ENCODE measurements around the gene NPY2R.

The NPY2R gene

DNA sequence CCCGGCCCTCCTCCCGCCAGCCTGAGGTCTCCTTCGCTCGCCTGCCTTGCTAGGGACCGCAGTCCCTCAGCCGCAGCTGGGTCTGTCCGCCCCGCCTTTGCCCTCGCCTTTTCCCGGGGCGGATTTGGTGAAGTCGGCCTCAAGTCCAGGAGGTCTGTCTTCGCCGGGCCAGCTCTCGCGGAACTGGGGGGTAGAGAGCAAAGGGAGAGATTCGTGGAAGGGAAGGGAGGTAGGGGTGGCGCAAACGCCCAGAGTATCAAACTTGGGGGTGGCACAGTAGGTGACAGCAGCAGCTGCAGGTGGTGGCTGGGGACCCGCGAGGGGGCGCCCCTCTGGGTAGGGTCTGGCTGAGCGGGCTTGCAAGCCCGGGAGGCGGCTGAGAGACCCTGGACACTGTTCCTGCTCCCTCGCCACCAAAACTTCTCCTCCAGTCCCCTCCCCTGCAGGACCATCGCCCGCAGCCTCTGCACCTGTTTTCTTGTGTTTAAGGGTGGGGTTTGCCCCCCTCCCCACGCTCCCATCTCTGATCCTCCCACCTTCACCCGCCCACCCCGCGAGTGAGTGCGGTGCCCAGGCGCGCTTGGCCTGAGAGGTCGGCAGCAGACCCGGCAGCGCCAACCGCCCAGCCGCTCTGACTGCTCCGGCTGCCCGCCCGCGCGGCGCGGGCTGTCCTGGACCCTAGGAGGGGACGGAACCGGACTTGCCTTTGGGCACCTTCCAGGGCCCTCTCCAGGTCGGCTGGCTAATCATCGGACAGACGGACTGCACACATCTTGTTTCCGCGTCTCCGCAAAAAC lies at the start of gene NPY2R:
Gene NPY2R (plus strand): TSS at position 379 of the 797 bp plus-strand sequence. CDS start 5,304 bp downstream, outside the sequence.
- no peak for DNase-seq (ENCODE audit: low read depth in 2 of 2)

- no peak for DNase-seq (ENCODE audit: low read depth in 2 of 2)
Observed at GRCh38 chr4:155161357-155161756, 47.1 kb upstream of the NPY2R start.

DNA sequence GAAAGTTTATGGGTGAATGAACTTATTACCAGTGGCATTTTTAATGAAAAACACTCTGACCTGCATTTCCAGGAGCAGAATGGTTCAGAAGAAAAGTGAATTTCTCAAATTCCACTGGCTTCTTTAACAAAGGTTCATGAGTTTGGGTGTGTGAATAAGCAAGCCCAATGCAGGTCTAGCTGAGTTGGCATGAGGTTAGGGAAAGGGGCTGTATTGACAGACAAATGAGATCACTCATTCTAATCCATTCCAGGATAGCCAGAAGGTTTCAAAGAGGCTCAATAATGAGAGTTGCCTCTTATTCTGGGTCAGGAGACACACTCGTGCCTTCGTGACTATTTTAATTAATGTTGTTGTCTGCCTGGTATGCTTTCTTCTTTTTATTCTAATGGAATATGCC lies 43.7 kb upstream of the NPY2R start:
- DNase-seq (ENCODE audit: low read depth in 2 of 2), result no peak

DNA sequence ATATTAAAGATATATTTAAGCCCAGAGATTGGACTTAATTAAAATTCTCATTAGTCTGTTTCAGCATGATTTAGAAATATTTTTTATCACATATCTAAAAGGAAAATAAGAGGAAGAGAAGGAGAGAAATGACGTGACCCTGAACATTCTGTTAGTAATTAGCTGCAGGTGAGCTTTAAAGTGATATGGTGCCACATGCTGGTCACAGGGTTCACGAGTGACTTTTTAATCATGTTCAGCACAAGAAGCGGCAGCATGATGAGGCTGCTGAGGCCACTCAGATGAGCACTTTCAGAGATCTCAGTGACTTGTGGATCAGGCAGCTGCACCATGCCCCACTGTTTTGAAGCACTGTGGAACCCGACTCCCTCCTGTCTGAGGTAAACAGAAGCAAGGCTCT lies 37.9 kb upstream of the NPY2R start:
- DNase-seq (ENCODE audit: low read depth in 2 of 2), result no peak

GRCh38 chr4:155173371-155173770 lies 35.1 kb upstream of the NPY2R start:
- no peak for DNase-seq (ENCODE audit: low read depth in 2 of 2)

GRCh38 chr4:155174668-155175067 lies 33.8 kb upstream of the NPY2R start:
- no peak for DNase-seq (ENCODE audit: low read depth in 2 of 2)

GRCh38 chr4:155179216-155179615 lies 29.2 kb upstream of the NPY2R start:
- DNase-seq (ENCODE audit: low read depth in 2 of 2), result no peak

GRCh38 chr4:155186972-155187371 lies 21.5 kb upstream of the NPY2R start:
- DNase-seq (ENCODE audit: low read depth in 2 of 2), result no peak

DNA sequence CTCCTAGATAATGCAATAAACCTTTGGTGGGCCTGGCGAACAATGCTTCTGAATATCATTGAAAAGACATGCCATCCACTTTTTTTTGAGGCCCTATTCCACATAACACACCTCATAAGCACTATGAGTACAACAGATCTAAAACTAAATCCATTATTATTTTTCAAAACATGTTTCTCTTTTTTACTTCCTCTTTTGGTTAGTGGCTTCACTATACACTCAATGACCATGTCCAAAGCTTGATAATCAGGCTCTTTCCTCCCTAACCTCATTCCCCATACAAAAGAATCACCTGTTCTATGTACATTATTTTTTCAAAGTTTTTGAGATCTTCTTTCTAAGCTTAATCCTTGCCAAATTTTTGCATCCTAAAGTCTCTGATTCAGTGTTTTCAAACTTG lies 20.4 kb upstream of the NPY2R start:
- DNase-seq (ENCODE audit: low read depth in 2 of 2), result no peak

DNA sequence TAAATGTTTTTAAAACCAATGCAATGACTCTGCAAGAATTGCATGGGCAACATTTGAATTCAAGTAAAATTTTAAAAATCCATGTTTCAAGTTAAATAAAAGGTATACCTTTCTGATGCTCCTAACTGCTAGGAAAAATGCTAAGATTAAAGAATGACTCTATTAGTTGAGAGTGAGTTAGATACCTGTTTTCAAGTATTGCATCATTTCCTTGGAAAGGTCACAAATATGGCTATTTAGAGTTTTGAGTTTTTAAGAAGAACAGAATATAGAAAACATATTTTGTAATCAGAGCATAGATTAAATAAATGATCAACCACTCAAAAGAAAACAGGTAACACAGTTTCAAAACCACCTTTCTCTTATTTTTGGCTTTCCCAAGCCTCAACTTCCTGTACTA lies 18.3 kb upstream of the NPY2R start:
- no peak for DNase-seq (ENCODE audit: low read depth in 2 of 2)

GRCh38 chr4:155197757-155198156 lies 10.7 kb upstream of the NPY2R start:
- DNase-seq (ENCODE audit: low read depth in 2 of 2), result no peak

- no peak for DNase-seq (ENCODE audit: low read depth in 2 of 2)
Observed at GRCh38 chr4:155207534-155208257, 740 bp upstream of the NPY2R start.

DNA sequence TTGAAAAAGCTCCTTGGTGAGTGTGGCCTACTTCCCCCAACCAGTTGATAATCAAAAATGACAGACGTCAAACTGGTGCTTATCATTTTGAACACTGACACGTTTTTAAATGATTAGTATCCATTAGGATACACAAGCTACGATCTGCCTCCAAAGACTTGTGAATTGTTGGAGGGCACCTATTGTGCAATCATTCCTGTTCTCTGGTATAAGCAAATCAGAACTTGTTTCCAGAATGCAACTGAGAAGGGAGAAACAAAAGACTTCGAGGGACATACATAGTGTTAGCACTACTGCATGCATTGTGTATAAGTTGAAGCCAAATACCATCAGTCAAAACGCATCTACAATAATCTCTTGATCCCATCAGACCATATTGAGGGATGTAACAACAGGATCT lies 11.6 kb downstream of the NPY2R start:
- no peak for DNase-seq (ENCODE audit: low read depth in 2 of 2)

DNA sequence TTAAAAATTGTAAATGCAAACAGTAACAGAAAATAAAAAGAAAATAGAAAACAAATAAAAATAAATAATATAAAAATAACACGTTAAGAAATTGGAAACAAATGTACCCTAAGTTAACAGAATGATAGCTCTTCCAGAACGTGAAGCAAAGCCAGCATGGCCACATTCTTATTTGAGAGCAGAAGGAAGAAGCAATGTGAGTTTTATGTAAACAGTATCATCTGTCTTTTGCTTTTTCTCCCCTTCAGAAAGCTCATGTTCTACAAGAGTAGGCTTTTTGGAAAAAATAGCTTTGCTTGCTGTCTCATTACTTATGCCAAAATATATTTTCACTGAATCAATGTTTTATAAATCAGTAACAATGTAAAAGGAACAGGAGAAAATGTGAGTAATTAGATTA lies 18.7 kb downstream of the NPY2R start:
- DNase-seq (ENCODE audit: low read depth in 2 of 2), result no peak

DNA sequence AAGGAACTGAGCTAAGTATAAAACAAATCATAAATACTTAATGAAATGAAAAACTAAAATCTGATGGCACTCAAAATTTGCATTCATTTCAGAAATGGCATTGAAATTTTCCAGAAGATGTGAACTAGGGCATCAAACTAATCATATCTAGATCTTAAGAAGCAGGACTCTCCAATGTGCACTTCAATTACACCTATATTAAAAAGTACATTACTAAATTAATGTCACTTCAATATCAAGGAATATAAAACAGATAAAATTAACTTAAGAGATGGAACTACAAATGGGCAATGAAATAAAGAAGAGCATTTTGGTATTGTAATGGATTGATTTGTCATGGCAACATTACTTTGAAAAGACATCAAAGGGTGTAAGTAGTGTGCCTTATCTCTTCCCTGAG lies 20.3 kb downstream of the NPY2R start:
- no peak for DNase-seq (ENCODE audit: low read depth in 2 of 2)

DNA sequence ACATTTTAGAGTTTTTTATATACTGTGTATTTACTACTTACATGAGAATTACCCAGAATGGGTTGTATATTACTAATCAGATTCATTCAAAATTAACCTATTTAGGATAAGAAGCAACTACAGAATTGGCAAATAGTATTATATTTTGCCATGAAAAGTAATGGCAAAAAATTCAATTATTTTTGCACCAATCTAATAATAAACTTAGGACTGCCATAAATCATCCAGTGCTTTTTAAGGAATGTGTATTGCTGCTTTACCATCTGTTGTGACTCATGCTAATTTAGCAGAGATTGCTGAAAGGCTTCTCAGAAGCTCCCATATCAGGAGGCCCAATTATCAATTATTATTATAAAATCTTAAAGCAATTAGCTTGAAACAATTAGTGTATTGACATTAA lies 24.0 kb downstream of the NPY2R start:
- no peak for DNase-seq (ENCODE audit: low read depth in 2 of 2)

- no peak for DNase-seq (ENCODE audit: low read depth in 2 of 2)
Observed at GRCh38 chr4:155234206-155234605, 25.8 kb downstream of the NPY2R start.

DNA sequence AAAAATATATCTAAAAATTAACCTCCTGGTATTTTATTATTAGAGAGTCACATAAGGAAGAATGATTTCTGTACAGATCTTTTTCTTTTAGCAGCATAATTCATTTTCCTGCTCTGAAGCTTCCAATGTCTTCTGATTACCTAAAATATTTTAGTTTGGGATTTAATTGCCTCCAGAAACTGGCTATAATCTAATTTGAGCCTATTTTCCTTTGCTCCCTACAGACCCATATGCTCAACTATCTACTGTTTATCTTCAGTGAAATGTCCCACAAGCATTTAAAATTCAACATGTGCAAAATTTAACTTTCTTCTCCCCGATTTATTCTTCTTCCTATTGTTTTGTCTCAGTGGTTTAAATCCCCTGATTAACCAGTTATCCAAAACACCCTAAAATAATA lies 29.1 kb downstream of the NPY2R start:
- no peak for DNase-seq (ENCODE audit: low read depth in 2 of 2)

DNA sequence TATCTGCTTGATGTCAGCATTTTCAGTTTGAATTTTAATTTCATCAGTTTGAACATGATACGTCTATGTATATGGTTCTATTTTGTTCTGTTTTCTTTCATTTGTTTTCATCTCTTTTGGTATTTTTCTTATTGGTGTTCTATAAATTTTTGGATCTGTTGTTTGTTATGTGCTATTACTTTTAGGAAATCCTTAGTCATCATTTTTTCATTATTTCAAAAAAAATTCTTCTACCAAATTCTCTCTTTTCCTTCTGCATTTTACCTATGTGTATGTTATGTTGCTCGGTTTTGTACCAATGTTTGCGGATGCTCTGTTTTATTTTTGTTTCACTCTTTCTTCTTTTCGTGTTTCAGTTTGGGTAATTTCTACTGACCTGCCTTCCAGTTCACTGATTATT lies 32.8 kb downstream of the NPY2R start:
- no peak for DNase-seq (ENCODE audit: low read depth in 2 of 2)

- no peak for DNase-seq (ENCODE audit: low read depth in 2 of 2)
Observed at GRCh38 chr4:155241664-155242063, 33.2 kb downstream of the NPY2R start.

DNA sequence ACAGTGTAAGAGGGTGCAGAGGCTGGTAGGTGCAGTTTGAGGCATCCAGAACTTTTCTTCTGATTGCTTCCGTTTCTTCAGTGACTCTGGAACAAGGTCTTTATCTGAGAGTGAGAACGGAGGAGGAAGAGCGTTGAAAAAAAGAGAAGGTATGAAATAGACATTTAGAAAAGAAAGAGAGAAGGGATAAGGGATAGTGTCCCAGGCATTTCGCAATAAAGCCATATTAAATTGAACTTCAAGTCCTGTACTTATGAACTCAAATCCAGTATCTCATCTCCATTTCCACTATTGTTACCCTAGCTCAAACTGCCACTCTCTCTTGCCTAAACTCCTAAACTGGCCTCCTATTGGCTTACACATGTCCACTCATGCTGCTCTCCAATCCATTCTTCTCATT lies 36.7 kb downstream of the NPY2R start:
- DNase-seq (ENCODE audit: low read depth in 2 of 2), result no peak

DNA sequence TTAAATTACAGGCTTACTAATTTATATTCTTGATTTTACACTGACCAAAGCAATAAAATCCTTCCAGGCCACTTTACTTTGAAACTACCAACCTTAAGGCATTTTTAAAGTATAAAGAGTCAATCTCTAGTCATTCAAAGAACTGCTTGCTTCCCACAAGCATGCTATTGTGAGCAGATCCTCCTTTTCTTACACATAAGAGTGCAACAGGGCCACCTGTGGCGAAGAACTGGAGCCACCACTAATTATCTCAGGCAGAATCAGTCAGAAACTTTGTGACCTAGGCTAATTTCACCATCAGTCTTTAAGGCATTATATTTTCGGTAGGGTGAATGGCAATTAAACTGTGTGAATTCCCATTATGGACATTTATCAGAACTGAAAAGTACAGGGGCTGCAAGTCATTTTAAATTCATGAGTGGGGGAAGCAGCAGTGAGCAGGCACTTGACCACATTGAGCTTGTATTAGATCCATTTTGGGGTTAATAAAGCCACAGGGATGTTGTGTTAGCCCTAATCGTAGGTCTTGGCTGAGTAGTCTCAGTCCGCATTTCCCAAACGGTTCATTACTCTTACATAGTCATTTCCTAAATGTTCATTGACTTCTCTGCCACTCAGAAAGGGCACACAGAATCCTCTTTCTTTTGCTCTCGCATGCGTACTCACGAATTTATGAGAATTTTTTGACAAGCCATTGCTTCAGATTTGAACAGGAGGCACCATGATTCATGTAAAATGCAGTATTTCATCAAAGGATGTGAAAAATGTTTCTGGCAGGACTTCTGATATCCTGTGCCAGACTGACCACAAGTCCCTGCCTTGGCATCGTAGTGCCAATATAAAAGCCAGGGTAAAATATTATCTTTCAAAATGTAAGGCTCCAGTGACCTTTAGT lies 39.8 kb downstream of the NPY2R start:
- no peak for DNase-seq (ENCODE audit: low read depth in 2 of 2)

Measured in stimulated activated CD4-positive, alpha-beta T cell treated with anti-CD3 and anti-CD28 coated beads, Interleukin-1b, Interleukin-23, amount 100 ng/mL, for 1 hour (primary cell).